ENCODE results near the gene GPN2. TPM values are rescaled to one million over a fixed set of nuclear protein-coding genes. Genes with fewer than 3 reads are reported as not detected.
A peak's percentile ranks its signal among the peaks of the same experiment; 100 is the strongest.

Gene GPN2
- total RNA-seq, 2 experiments from 2014 or later, result 19.8 to 20.7 TPM

DNA sequence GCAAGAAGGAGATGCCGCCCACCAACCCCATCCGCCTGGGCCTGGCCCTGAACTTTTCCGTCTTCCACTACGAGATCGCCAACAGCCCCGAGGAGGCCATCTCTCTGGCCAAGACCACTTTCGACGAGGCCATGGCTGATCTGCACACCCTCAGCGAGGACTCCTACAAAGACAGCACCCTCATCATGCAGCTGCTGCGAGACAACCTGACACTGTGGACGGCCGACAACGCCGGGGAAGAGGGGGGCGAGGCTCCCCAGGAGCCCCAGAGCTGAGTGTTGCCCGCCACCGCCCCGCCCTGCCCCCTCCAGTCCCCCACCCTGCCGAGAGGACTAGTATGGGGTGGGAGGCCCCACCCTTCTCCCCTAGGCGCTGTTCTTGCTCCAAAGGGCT is 26.4 kb downstream of the GPN2 start:
- Mint-ChIP-seq H3K4me3 (peak overlapping the region; percentile 92), H3K27me3 (ENCODE audit: low read depth) (no peaks in the 10 kb centered on the region), H3K9me3 (no peaks in the 10 kb centered on the region), H3K27ac (no peak overlapping the region), H3K4me1 (ENCODE audit: low read depth) (peaks cover 21% of the 10 kb centered on the region), H3K36me3 (ENCODE audit: low read depth) (no peaks in the 10 kb centered on the region)
- CTCF ChIA-PET, result interaction anchor here (0.8 to 2.6 kb wide), 4 partner anchors 14 to 262 kb away, joined by 3 to 15 read pairs (median 3); no protein-coding TSS in a partner anchor
- DNase-seq, result no peak
- intact Hi-C loops (cut with micrococcal nuclease), result loop anchor here (2.0 kb wide), 3 partner anchors 27 to 171 kb away; partner anchors contain the start of genes GPN2 and NUDC

DNA sequence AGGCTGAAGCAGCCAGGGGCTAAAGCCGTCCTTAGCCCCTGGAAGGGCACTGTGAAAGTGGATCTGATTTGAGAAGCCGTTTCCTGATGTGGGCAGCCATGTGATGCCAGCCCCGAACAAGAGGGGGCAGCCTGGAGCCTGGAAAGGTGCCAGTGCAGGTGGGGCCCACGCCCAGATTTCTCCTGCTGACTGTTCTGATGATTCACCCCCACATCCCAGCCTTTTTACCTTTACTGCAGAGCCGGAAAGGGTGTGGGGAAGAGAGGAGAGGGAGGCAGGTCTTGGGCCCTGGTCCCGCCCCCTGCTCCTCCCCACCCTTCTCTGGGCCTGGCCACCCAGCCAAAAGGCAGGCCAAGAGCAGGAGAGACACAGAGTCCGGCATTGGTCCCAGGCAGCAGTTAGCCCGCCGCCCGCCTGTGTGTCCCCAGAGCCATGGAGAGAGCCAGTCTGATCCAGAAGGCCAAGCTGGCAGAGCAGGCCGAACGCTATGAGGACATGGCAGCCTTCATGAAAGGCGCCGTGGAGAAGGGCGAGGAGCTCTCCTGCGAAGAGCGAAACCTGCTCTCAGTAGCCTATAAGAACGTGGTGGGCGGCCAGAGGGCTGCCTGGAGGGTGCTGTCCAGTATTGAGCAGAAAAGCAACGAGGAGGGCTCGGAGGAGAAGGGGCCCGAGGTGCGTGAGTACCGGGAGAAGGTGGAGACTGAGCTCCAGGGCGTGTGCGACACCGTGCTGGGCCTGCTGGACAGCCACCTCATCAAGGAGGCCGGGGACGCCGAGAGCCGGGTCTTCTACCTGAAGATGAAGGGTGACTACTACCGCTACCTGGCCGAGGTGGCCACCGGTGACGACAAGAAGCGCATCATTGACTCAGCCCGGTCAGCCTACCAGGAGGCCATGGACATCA is 27.1 kb downstream of the GPN2 start, which contains the start of gene SFN:
Gene SFN, plus strand, starts transcription at position 369 of the 904 bp plus-strand sequence. Its CDS starts 64 bp downstream, at position 433.
- intact Hi-C loops (cut with micrococcal nuclease), result no loop called here

DNA sequence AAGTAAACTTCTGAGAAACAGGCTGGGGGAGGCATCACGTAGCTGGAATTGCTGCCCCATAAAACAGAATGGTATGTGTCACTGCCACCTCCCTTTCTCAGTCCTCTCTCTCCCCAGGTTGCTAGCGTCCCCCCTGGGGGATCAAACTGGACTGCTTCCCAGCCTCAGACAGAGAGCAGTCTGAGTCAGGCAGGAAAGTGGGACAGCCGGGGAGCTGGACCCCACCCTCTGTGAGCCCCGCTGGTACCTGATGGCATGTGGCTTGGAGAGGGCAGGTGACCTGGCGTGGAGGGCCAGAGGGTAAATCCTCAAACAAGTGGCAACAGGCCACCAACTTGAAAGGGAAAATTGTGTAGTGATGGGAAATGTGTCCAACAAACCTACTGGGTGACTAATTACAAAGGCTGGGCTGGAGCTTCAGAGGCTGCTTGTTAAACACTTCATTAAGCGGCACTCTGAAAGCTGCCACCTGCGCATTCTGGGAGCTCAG is 28.1 kb downstream of the GPN2 start:
- no peak overlapping the region for H3K27ac Mint-ChIP-seq
- H3K4me3 Mint-ChIP-seq, result no peak overlapping the region
- CTCF ChIA-PET, result interaction anchor here (0.6 to 1.3 kb wide), 6 partner anchors 10 to 422 kb away, joined by 3 to 4 read pairs (median 3); no protein-coding TSS in a partner anchor
- H3K27me3 Mint-ChIP-seq (ENCODE audit: low read depth), result no peaks in the 10 kb centered on the region
- H3K4me1 Mint-ChIP-seq (ENCODE audit: low read depth), result peaks cover 21% of the 10 kb centered on the region
- no peaks in the 10 kb centered on the region for H3K9me3 Mint-ChIP-seq
- no peak for DNase-seq
- no peaks in the 10 kb centered on the region for H3K36me3 Mint-ChIP-seq (ENCODE audit: low read depth)
- intact Hi-C loops (cut with micrococcal nuclease), result no loop called here

More for the DNA sequence above, 27.1 kb downstream of the GPN2 start, which contains the start of gene SFN:
- peak; percentile 76 for DNase-seq
- Mint-ChIP-seq H3K4me3 (peak within 1 kb of the TSS; percentile 92), H3K4me1 (ENCODE audit: low read depth) (peaks cover 21% of the 10 kb centered on the region), H3K27ac (no peak within 1 kb of the TSS), H3K27me3 (ENCODE audit: low read depth) (no peaks in the 10 kb centered on the region), H3K36me3 (ENCODE audit: low read depth) (no peaks in the 10 kb centered on the region), H3K9me3 (no peaks in the 10 kb centered on the region)
- CTCF ChIA-PET, result interaction anchor here (0.8 to 1.1 kb wide), 4 partner anchors 31 to 262 kb away, joined by 3 read pairs; no protein-coding TSS in a partner anchor

DNA sequence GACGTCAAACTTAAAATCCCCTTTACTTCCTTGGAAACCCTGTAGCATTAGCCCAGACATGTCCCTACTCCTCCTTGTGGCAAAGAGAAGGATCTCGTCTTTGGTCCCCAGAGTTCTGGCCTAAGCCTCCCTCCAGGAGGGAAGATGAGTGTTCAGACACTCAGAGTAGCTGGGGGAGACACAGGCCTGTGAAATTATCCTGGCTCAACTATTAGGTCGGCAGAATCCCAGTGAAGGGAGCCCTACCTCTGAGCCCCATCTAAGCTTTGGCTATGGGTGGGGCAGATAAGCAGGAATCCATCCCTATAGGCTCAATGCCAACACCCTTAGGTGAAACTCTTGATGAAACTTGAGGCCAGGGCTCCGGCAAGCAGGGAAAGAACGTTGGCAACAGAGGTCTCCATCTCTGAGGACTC is 28.8 kb downstream of the GPN2 start:
- CTCF ChIA-PET, result interaction anchor here (0.8 to 1.3 kb wide), 4 partner anchors 17 to 51 kb away, joined by 3 to 4 read pairs (median 4); no protein-coding TSS in a partner anchor
- Mint-ChIP-seq H3K9me3 (no peaks in the 10 kb centered on the region), H3K36me3 (ENCODE audit: low read depth) (peaks cover 3% of the 10 kb centered on the region), H3K4me3 (no peak overlapping the region), H3K27ac (no peak overlapping the region), H3K27me3 (ENCODE audit: low read depth) (no peaks in the 10 kb centered on the region), H3K4me1 (ENCODE audit: low read depth) (peaks cover 21% of the 10 kb centered on the region)
- DNase-seq, result no peak
- intact Hi-C loops (cut with micrococcal nuclease), result no loop called here

DNA sequence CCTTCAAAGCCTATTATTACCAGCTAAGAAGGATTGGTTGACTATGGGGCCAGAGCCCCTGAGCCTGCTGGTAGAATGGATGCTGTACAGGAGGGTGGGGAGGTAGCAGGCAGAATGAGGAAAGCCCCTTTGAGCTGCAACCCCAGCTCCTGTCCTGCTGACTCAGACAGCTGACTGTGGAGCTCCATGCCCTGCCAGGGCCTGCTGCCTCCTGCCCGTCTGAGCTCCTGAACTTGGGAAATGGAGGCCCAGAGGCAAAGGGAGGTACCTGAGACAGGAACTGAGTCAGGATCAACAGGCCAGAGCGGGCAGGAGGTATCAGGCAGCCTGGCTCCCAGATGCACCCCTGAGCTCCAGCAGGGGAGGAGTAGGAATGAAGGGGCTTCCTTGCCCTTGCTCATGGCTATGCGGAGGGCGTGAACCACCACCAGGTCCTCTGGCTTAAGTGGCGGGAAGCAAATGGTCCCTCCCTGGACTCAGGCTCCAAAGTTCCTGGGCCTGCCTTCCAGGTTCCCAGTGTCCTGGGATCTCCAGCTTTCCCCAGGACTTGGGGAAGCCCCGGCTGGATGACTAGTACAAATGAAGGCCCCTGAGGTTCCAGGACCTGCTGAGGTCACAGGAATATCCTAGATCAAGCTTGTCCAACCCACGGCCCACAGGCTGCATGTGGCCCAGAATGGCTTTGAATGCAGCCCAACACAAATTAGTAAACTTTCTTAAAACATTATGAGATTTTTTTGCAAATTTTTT is 31.0 kb downstream of the GPN2 start:
- no peaks in the 10 kb centered on the region for H3K9me3 Mint-ChIP-seq
- DNase-seq, result no peak
- H3K27ac Mint-ChIP-seq, result no peak overlapping the region
- H3K36me3 Mint-ChIP-seq (ENCODE audit: low read depth), result peaks cover 14% of the 10 kb centered on the region
- H3K4me3 Mint-ChIP-seq, result no peak overlapping the region
- no peaks in the 10 kb centered on the region for H3K27me3 Mint-ChIP-seq (ENCODE audit: low read depth)
- H3K4me1 Mint-ChIP-seq (ENCODE audit: low read depth), result peaks cover 18% of the 10 kb centered on the region
- intact Hi-C loops (cut with micrococcal nuclease), result no loop called here
- CTCF ChIA-PET, result interaction anchor here (0.7 to 2.1 kb wide), 7 partner anchors 10 to 257 kb away, joined by 3 to 9 read pairs (median 4); no protein-coding TSS in a partner anchor

DNA sequence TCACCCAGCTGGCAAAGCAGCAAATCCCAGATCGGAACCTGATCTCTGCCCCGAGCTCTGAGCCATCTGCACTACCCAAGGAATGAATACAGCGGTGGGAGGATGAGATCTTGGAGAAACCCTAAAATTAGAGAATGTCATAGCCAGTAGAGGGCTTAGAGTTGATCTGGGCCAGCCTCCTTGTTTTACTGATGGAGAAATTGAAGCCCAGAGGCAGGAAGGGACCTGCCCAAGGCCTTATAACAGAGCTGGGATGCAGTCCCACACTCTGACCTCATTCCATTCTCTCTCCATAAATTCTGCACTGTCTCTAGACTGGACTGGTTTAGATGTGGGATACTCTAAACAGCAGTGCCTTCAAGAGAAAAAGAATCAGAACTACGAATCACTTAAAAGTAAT is 31.9 kb downstream of the GPN2 start:
- intact Hi-C loops (cut with micrococcal nuclease), result no loop called here
- CTCF ChIA-PET, result interaction anchor here (0.9 to 2.1 kb wide), 3 partner anchors 9 to 46 kb away, joined by 3 to 7 read pairs (median 4); no protein-coding TSS in a partner anchor
- H3K4me1 Mint-ChIP-seq (ENCODE audit: low read depth), result peaks cover 11% of the 10 kb centered on the region
- no peak overlapping the region for H3K4me3 Mint-ChIP-seq
- no peak for DNase-seq
- H3K27me3 Mint-ChIP-seq (ENCODE audit: low read depth), result no peaks in the 10 kb centered on the region
- H3K36me3 Mint-ChIP-seq (ENCODE audit: low read depth), result peaks cover 20% of the 10 kb centered on the region
- H3K27ac Mint-ChIP-seq, result no peak overlapping the region
- H3K9me3 Mint-ChIP-seq, result no peaks in the 10 kb centered on the region

DNA sequence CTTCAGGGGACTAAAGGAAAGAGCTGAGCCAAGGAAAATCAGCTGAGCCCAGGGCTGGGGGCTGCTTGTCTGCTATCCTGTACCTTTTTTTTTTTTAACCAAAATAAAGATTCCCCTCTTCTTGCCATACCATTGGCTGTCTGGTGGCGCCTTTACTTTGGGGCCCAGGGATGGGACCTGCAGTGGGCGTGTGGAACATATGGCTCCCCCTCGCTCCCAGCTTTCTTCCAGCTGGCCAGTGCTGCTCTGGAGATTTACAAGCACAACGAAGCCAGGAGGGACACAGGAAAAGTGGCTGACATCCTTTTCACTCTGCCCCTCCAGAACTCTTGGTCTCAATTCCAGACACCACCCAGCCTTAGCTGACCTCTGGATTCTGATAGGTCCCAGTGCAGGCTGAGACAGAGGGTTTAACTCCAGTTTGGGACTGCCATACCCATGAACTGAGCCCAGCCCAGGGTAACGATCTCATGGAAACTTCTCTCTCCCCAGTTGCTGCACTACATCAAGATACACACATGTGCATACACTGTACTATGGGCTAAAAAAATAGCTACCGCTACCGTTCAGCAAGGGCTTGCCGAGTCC is 32.5 kb downstream of the GPN2 start:
- peaks cover 6% of the 10 kb centered on the region for H3K4me1 Mint-ChIP-seq (ENCODE audit: low read depth)
- intact Hi-C loops (cut with micrococcal nuclease), result no loop called here
- H3K27ac Mint-ChIP-seq, result no peak overlapping the region
- no peaks in the 10 kb centered on the region for H3K9me3 Mint-ChIP-seq
- H3K36me3 Mint-ChIP-seq (ENCODE audit: low read depth), result peaks cover 26% of the 10 kb centered on the region
- H3K4me3 Mint-ChIP-seq, result no peak overlapping the region
- DNase-seq, result no peak
- no peaks in the 10 kb centered on the region for H3K27me3 Mint-ChIP-seq (ENCODE audit: low read depth)
- CTCF ChIA-PET, result interaction anchor here (0.7 to 2.1 kb wide), 4 partner anchors 8 to 256 kb away, joined by 3 to 7 read pairs (median 4); no protein-coding TSS in a partner anchor

DNA sequence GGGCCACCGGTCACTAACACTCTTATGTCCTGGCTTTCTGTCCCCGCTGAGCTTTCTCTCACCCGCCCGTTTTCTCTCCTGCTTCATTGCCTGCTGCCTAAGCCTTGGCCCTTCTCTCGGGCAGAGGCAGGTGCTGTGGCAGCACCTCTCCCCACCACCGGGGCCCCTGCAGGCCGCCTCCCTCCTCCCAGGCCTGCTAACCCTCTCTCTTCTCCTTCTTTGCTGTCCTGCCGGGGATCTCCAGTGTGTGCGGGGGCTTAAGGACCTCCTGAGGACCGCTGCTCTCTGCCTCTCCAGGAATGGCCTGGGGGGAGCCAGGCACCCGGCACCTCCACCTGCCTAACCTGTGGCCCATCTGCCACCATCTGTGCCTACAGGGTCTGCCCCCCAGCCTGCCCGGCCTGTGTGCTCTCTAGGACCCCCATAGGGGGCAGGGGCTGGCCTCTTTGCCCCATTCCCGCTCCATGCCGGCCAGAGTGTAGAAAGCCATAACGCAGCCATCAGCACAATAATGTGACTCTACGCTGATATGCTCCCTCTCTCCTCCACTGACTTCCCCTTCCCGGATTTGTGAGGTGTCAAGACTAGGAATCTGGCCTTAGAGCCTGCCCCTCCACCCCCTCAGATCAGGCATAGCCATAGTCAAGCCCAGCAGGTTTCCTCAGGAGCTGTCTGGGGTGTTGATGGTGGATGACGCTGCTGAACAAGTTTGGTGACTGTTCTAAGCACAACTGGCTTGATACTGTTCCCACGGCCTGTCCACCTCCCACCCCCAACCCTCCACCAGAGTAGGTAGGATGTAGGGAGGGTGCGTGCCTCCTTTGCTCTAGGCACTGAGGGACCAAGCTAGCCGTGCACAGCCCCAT is 33.2 kb downstream of the GPN2 start:
- CTCF ChIA-PET, result interaction anchor here (0.7 to 1.4 kb wide), 4 partner anchors 8 to 255 kb away, joined by 3 to 4 read pairs (median 4); no protein-coding TSS in a partner anchor
- no peak overlapping the region for H3K27ac Mint-ChIP-seq
- intact Hi-C loops (cut with micrococcal nuclease), result no loop called here

DNA sequence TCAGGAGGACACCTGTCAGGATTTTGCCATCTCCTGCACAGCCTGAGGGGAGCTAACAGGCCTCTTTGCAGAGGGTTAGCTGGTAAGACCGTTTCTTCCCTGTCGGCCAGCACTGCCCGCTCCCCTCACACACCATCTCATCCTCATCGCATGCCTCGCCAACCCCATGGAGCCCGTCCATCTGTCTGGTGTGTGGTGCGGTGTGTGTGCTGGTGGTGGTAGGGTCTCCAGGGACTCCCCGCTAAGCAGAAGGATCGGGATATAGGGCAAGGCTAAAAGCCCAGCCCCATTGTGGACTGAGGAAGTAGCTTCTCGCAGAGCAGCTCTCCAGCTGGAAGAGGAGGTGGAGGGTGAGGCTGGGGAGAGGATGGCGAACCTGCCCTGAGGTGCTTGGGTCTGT is 33.9 kb downstream of the GPN2 start:
- intact Hi-C loops (cut with micrococcal nuclease), result no loop called here
- Mint-ChIP-seq H3K27ac (peak overlapping the region; percentile 25), H3K9me3 (no peaks in the 10 kb centered on the region), H3K4me1 (ENCODE audit: low read depth) (no peaks in the 10 kb centered on the region), H3K4me3 (no peak overlapping the region), H3K36me3 (ENCODE audit: low read depth) (peaks cover 34% of the 10 kb centered on the region), H3K27me3 (ENCODE audit: low read depth) (no peaks in the 10 kb centered on the region)
- CTCF ChIA-PET, result interaction anchor here (1.3 to 1.4 kb wide), 2 partner anchors 12 to 22 kb away, joined by 3 to 4 read pairs; no protein-coding TSS in a partner anchor
- DNase-seq, result no peak

More for the DNA sequence above, 33.2 kb downstream of the GPN2 start:
- Mint-ChIP-seq H3K36me3 (ENCODE audit: low read depth) (peaks cover 29% of the 10 kb centered on the region), H3K27me3 (ENCODE audit: low read depth) (no peaks in the 10 kb centered on the region), H3K4me1 (ENCODE audit: low read depth) (peaks cover under 1% of the 10 kb centered on the region), H3K9me3 (no peaks in the 10 kb centered on the region), H3K4me3 (no peak overlapping the region)
- no peak for DNase-seq

DNA sequence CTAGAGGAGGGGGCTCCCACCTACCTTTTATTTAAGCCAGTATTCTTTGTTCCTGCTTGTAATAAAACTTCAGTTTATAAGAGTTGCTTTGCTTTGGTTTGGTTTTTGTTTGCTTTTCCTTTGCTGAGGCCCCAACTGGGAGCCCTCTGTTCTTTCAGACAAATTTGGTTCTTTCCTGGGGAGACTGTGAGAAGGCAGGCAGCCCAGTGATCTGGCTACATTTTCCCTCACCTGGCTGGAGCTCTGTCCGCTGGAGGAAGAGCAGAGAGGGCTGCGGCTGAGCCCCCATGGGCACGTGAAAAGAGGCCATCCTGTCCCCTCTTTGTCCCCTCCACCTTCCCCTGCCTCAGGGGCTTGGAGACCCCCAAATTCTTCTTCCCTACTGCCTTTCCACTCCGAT is 34.4 kb downstream of the GPN2 start:
- DNase-seq, result no peak
- Mint-ChIP-seq H3K4me3 (no peak overlapping the region), H3K27ac (peak overlapping the region; percentile 25), H3K4me1 (ENCODE audit: low read depth) (no peaks in the 10 kb centered on the region), H3K27me3 (ENCODE audit: low read depth) (no peaks in the 10 kb centered on the region), H3K36me3 (ENCODE audit: low read depth) (peaks cover 38% of the 10 kb centered on the region), H3K9me3 (no peaks in the 10 kb centered on the region)
- CTCF ChIA-PET, result interaction anchor here (1.3 to 1.4 kb wide), 2 partner anchors 12 to 23 kb away, joined by 3 to 4 read pairs; no protein-coding TSS in a partner anchor
- intact Hi-C loops (cut with micrococcal nuclease), result no loop called here

DNA sequence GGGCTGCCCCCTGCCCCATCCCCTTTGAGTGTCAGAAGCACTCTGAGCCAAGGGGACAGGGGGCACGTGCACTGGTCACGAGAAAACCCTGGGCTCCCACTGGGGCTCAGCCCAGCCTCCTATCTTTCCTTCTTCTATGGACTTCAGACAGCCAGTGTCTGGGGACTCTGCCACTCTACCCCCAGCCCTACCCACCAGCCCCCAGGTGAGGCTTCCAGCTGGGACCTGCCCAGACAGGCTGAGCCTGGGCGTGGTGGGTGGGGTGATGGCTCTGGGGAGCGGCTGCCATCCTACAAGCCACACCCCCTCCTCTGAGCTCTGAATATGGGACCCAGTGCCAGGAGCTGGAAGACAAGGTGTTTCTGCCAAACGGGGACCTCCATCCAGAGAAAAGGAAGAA is 35.2 kb downstream of the GPN2 start:
- CTCF ChIA-PET, result interaction anchor here (0.5 kb wide), 1 partner anchor 15 kb away, joined by 3 read pairs; no protein-coding TSS in a partner anchor
- no peak overlapping the region for H3K27ac Mint-ChIP-seq
- no peaks in the 10 kb centered on the region for H3K27me3 Mint-ChIP-seq (ENCODE audit: low read depth)
- H3K4me1 Mint-ChIP-seq (ENCODE audit: low read depth), result no peaks in the 10 kb centered on the region
- H3K4me3 Mint-ChIP-seq, result no peak overlapping the region
- no peaks in the 10 kb centered on the region for H3K9me3 Mint-ChIP-seq
- no peak for DNase-seq
- peaks cover 44% of the 10 kb centered on the region for H3K36me3 Mint-ChIP-seq (ENCODE audit: low read depth)
- intact Hi-C loops (cut with micrococcal nuclease), result no loop called here

All from activated naive CD4-positive, alpha-beta T cell treated with anti-CD3 and anti-CD28 coated beads for 36 hours (primary cell).